Measurements from ENCODE around the gene OMA1. TPM values are rescaled to one million over a fixed set of nuclear protein-coding genes. Genes with fewer than 3 reads are reported as not detected.
"Not testable (repeated sequence)": the region's sequence is repeated elsewhere in the genome, so short reads cannot be mapped to it uniquely, and the experiment has no call there.

The OMA1 gene
- total and polyA plus RNA-seq, 7 experiments from 2014 or later = 22.7 to 72.5 (median 46.5) TPM

DNA sequence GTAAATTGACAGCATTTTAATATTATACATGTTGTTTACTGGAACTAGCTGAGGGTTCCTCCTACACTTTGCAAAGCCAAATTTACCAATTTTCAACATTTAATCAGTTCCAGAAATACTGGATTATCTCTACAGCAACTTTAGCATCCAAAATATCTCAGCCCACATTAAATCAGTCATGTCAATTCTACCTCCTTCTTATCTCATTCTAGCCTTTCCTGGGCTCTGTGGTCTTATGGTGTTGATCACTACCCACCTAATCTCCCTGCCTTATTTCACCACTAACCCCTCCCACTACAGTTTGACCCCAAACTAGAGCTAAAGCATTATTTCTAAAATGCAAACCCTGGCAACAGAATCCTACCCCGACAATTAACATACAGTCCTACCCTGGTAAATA lies 3.3 kb downstream of the OMA1 start:
- Mint-ChIP-seq H3K27me3 (peaks cover 0 to 7% (median 0%) of the 10 kb centered on the region in 5 donors), H3K4me1 (peaks cover 17 to 65% (median 33%) of the 10 kb centered on the region in 7 donors), H3K36me3 (peaks cover 0 to 4% (median 0%) of the 10 kb centered on the region in 5 donors), H3K9me3 (no peaks in the 10 kb centered on the region), H3K4me3 (peak overlapping the region in 1 of 10 donors; percentile 21), H3K27ac (peak overlapping the region in 2 of 9 donors; percentile 16 to 54)
- ATAC-seq (no peak), DNase-seq (no peak)
- Histone ChIP-seq H3K27me3 (ENCODE audit: control insufficient read depth in 2 of 2, insufficient read depth in 2 of 2, low read length in 2 of 2) (no peaks in the 10 kb centered on the region), H3K9me3 (ENCODE audit: control insufficient read depth in 2 of 3, low read length in 3 of 3) (no peaks in the 10 kb centered on the region), H3K4me3 (ENCODE audit: low read length) (no peak overlapping the region), H3K27ac (ENCODE audit: low read depth, low read length) (no peak overlapping the region), H3K36me3 (ENCODE audit: control insufficient read depth in 2 of 3, insufficient read depth in 3 of 3, low read length in 3 of 3) (peaks cover 0 to 5% (median 0%) of the 10 kb centered on the region in 3 experiments), H3K4me1 (ENCODE audit: control insufficient read depth in 2 of 2, insufficient read depth in 2 of 2, low read length in 2 of 2) (peaks cover 7% of the 10 kb centered on the region in 2 donors)
- POLR2A ChIA-PET = interaction anchor here (0.6 to 0.8 kb wide), 2 partner anchors 242 to 1263 kb away, joined by 4 read pairs; no protein-coding TSS in a partner anchor
- intact Hi-C loops (cut with micrococcal nuclease) = loop anchor here (10.0 kb wide), 5 partner anchors 218 to 1382 kb away; partner anchors contain the start of genes CYP2J2 (in 1 of the 2) and JUN (in 1 of the 2)
- CTCF ChIA-PET = interaction anchor here (0.6 to 2.3 kb wide), 3 partner anchors 27 to 164 kb away, joined by 3 to 9 read pairs (median 4); no protein-coding TSS in a partner anchor

DNA sequence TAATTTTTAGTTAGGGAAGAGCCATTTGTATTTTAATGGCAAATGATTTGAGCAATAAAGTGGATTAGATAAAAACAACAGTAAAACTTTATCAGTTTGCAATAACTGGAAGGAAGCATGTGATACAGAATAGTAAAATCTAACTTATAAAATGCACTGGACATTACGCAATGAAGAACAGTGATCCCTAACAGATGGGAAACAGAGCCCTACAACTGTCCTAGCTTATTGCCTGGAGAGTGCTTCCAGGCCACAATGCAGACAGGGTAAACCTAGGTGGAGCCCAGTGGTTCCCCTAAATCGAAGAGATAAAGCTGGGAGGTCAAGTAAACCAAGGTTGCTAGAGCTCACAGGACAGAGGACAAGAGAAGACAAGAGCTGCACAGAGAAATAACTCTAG lies 7.0 kb downstream of the OMA1 start:
- ChIA-PET POLR2A (no interaction called here), CTCF (interaction anchor here (1.1 to 1.3 kb wide), 2 partner anchors 10 to 24 kb away, joined by 3 read pairs; no protein-coding TSS in a partner anchor)
- peaks cover 0 to 13% (median 0%) of the 10 kb centered on the region in 5 donors for H3K36me3 Mint-ChIP-seq
- H3K4me1 Mint-ChIP-seq = peaks cover 0 to 45% (median 13%) of the 10 kb centered on the region in 7 donors
- H3K4me3 Mint-ChIP-seq = no peak overlapping the region
- H3K27me3 Mint-ChIP-seq = no peaks in the 10 kb centered on the region
- H3K27ac Mint-ChIP-seq = no peak overlapping the region
- no peaks in the 10 kb centered on the region for H3K4me1 ChIP-seq (ENCODE audit: control insufficient read depth in 2 of 2, insufficient read depth in 2 of 2, low read length in 2 of 2)
- no peaks in the 10 kb centered on the region for H3K27me3 ChIP-seq (ENCODE audit: control insufficient read depth in 2 of 2, insufficient read depth in 2 of 2, low read length in 2 of 2)
- no peaks in the 10 kb centered on the region for H3K9me3 ChIP-seq (ENCODE audit: control insufficient read depth in 2 of 3, low read length in 3 of 3)
- ATAC-seq (no peak), DNase-seq (no peak)
- H3K4me3 ChIP-seq (ENCODE audit: low read length) = no peak overlapping the region
- H3K36me3 ChIP-seq (ENCODE audit: control insufficient read depth in 2 of 3, insufficient read depth in 3 of 3, low read length in 3 of 3) = peaks cover 0 to 5% (median 0%) of the 10 kb centered on the region in 3 experiments
- intact Hi-C loops (cut with micrococcal nuclease) = no loop called here
- H3K9me3 Mint-ChIP-seq = no peaks in the 10 kb centered on the region
- H3K27ac ChIP-seq (ENCODE audit: low read depth, low read length) = no peak overlapping the region

DNA sequence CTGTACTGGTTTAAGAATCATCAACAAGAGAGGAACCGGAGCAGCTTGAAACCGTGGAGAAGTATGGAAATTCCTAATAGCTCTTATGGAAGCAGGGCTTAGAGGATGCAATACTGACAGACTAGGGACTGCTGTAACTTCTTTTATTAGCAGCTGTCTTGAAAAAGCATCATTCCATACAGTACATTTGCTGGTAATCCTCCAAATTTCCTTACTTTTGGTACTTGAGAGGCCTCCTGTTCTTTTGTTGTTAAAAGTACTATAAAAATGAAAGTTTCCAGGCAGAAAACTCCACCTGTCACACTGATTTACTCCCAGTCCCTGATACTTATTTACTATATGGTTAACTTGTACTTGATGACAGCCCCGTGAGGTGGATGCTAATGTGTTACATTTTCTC lies 7.7 kb downstream of the OMA1 start:
- H3K4me1 ChIP-seq (ENCODE audit: control insufficient read depth in 2 of 2, insufficient read depth in 2 of 2, low read length in 2 of 2) = no peaks in the 10 kb centered on the region
- no peak overlapping the region for H3K4me3 Mint-ChIP-seq
- no peak overlapping the region for H3K27ac ChIP-seq (ENCODE audit: low read depth, low read length)
- peaks cover 0 to 5% (median 0%) of the 10 kb centered on the region in 3 experiments for H3K36me3 ChIP-seq (ENCODE audit: control insufficient read depth in 2 of 3, insufficient read depth in 3 of 3, low read length in 3 of 3)
- no peak for DNase-seq
- no peaks in the 10 kb centered on the region for H3K27me3 ChIP-seq (ENCODE audit: control insufficient read depth in 2 of 2, insufficient read depth in 2 of 2, low read length in 2 of 2)
- no peaks in the 10 kb centered on the region for H3K9me3 ChIP-seq (ENCODE audit: control insufficient read depth in 2 of 3, low read length in 3 of 3)
- ChIA-PET POLR2A (no interaction called here), CTCF (interaction anchor here (0.7 to 1.2 kb wide), 2 partner anchors 8 to 162 kb away, joined by 3 to 5 read pairs; partner anchors contain the start of gene OMA1)
- no peaks in the 10 kb centered on the region for H3K27me3 Mint-ChIP-seq
- no peak overlapping the region for H3K27ac Mint-ChIP-seq
- no peaks in the 10 kb centered on the region for H3K9me3 Mint-ChIP-seq
- H3K4me3 ChIP-seq (ENCODE audit: low read length) = no peak overlapping the region
- H3K4me1 Mint-ChIP-seq = peaks cover 0 to 38% (median 13%) of the 10 kb centered on the region in 7 donors
- intact Hi-C loops (cut with micrococcal nuclease) = no loop called here
- H3K36me3 Mint-ChIP-seq = peaks cover 0 to 13% (median 0%) of the 10 kb centered on the region in 5 donors
- no peak for ATAC-seq

DNA sequence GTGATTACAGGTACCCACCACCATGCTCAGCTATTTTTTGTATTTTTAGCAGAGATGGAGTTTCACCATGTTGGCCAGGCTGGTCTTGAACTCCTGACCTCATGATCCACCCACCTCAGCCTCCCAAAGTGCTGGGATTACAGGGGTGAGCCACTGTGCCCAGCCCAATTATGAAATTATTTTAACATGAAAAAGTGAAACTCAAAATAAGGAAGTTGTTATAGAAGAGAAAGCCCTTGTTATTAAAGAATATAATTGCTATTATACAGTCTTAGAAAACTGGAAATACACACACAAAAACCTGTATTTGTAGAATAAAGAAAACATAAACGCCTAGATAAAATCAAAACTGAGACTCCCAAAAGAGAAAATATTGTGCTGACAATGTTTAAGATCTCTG lies 14.7 kb downstream of the OMA1 start:
- H3K27me3 Mint-ChIP-seq; H3K4me3 Mint-ChIP-seq; H3K9me3 ChIP-seq (ENCODE audit: control insufficient read depth in 2 of 3, low read length in 3 of 3); intact Hi-C loops (cut with micrococcal nuclease); H3K4me3 ChIP-seq (ENCODE audit: low read length); H3K27ac ChIP-seq (ENCODE audit: low read depth, low read length); H3K36me3 ChIP-seq (ENCODE audit: control insufficient read depth in 2 of 3, insufficient read depth in 3 of 3, low read length in 3 of 3); H3K9me3 Mint-ChIP-seq; H3K27me3 ChIP-seq (ENCODE audit: control insufficient read depth in 2 of 2, insufficient read depth in 2 of 2, low read length in 2 of 2); H3K4me1 ChIP-seq (ENCODE audit: control insufficient read depth in 2 of 2, insufficient read depth in 2 of 2, low read length in 2 of 2); CTCF ChIA-PET; ATAC-seq; DNase-seq; POLR2A ChIA-PET; H3K27ac Mint-ChIP-seq: not testable (repeated sequence)
- Mint-ChIP-seq H3K4me1 (peaks cover 0 to 15% (median 0%) of the 10 kb centered on the region in 7 donors), H3K36me3 (peaks cover 4 to 16% (median 14%) of the 10 kb centered on the region in 5 donors)

DNA sequence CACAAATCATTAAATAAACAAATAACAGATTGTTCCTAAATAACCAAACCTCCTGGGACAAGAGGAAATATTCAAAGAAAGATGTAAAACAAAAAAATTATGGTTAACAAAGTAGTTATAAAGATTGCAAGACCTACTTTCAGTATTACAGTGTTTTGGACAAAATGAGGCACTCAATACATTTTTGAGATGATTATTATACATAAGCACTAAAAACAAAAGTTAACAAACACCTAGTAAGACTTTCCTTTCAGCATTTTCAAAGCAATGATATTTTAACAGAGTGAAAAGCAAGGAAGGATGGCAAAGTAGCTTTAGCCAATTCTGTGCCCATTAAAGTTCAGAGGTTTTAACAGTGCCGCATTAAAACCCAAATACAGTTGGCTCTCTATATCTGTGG lies 17.2 kb downstream of the OMA1 start:
- Histone ChIP-seq H3K4me1 (ENCODE audit: control insufficient read depth in 2 of 2, insufficient read depth in 2 of 2, low read length in 2 of 2) (no peaks in the 10 kb centered on the region), H3K27me3 (ENCODE audit: control insufficient read depth in 2 of 2, insufficient read depth in 2 of 2, low read length in 2 of 2) (no peaks in the 10 kb centered on the region), H3K27ac (ENCODE audit: low read depth, low read length) (no peak overlapping the region), H3K9me3 (ENCODE audit: control insufficient read depth in 2 of 3, low read length in 3 of 3) (no peaks in the 10 kb centered on the region), H3K36me3 (ENCODE audit: control insufficient read depth in 2 of 3, insufficient read depth in 3 of 3, low read length in 3 of 3) (peaks cover 0 to 12% (median 0%) of the 10 kb centered on the region in 3 experiments), H3K4me3 (ENCODE audit: low read length) (no peak overlapping the region)
- H3K27ac Mint-ChIP-seq = peak overlapping the region in 1 of 9 donors; percentile 19
- POLR2A ChIA-PET = no interaction called here
- H3K9me3 Mint-ChIP-seq = no peaks in the 10 kb centered on the region
- peaks cover 6 to 26% (median 17%) of the 10 kb centered on the region in 5 donors for H3K36me3 Mint-ChIP-seq
- peaks cover 0 to 15% (median 3%) of the 10 kb centered on the region in 7 donors for H3K4me1 Mint-ChIP-seq
- CTCF ChIA-PET = no interaction called here
- no peak overlapping the region for H3K4me3 Mint-ChIP-seq
- DNase-seq (no peak), ATAC-seq (no peak)
- H3K27me3 Mint-ChIP-seq = no peaks in the 10 kb centered on the region
- intact Hi-C loops (cut with micrococcal nuclease) = loop anchor here in 1 of 2 donors (2.0 kb wide), 1 partner anchor 16 kb away; no protein-coding TSS in a partner anchor

DNA sequence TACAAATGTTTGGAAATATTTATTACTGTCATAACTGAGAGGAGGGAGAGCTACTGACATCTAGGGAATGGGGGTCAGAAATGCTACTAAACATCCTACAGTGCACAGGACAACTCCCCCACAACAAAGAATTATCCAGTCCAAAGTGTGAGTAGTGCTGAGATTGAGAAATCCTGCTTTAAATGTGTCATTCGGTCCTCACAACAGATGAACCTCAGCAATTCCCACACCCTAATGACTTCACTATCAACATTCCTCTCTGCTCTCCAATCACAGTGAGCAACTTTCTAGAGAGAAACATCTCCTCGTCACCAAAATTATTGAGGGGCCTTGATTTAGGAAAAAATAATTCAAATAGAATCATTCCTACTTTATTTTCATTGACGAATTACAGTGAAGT lies 18.0 kb downstream of the OMA1 start:
- H3K36me3 ChIP-seq (ENCODE audit: control insufficient read depth in 2 of 3, insufficient read depth in 3 of 3, low read length in 3 of 3) = peaks cover 0 to 12% (median 0%) of the 10 kb centered on the region in 3 experiments
- Mint-ChIP-seq H3K27me3 (no peaks in the 10 kb centered on the region), H3K36me3 (peaks cover 9 to 29% (median 17%) of the 10 kb centered on the region in 5 donors), H3K4me3 (no peak overlapping the region), H3K4me1 (peaks cover 0 to 12% (median 3%) of the 10 kb centered on the region in 7 donors), H3K27ac (no peak overlapping the region), H3K9me3 (no peaks in the 10 kb centered on the region)
- no peaks in the 10 kb centered on the region for H3K27me3 ChIP-seq (ENCODE audit: control insufficient read depth in 2 of 2, insufficient read depth in 2 of 2, low read length in 2 of 2)
- H3K4me1 ChIP-seq (ENCODE audit: control insufficient read depth in 2 of 2, insufficient read depth in 2 of 2, low read length in 2 of 2) = no peaks in the 10 kb centered on the region
- ATAC-seq = no peak
- H3K9me3 ChIP-seq (ENCODE audit: control insufficient read depth in 2 of 3, low read length in 3 of 3) = no peaks in the 10 kb centered on the region
- intact Hi-C loops (cut with micrococcal nuclease) = loop anchor here in 1 of 2 donors (2.0 kb wide), 1 partner anchor 16 kb away; no protein-coding TSS in a partner anchor
- H3K4me3 ChIP-seq (ENCODE audit: low read length) = no peak overlapping the region
- POLR2A ChIA-PET = no interaction called here
- no peak for DNase-seq
- no peak overlapping the region for H3K27ac ChIP-seq (ENCODE audit: low read depth, low read length)
- CTCF ChIA-PET = interaction anchor here (1.2 kb wide), 1 partner anchor 9 kb away, joined by 3 read pairs; no protein-coding TSS in a partner anchor

Measured in naive thymus-derived CD4-positive, alpha-beta T cell (primary cell).